ENCODE results near the gene TM9SF3.

DNA sequence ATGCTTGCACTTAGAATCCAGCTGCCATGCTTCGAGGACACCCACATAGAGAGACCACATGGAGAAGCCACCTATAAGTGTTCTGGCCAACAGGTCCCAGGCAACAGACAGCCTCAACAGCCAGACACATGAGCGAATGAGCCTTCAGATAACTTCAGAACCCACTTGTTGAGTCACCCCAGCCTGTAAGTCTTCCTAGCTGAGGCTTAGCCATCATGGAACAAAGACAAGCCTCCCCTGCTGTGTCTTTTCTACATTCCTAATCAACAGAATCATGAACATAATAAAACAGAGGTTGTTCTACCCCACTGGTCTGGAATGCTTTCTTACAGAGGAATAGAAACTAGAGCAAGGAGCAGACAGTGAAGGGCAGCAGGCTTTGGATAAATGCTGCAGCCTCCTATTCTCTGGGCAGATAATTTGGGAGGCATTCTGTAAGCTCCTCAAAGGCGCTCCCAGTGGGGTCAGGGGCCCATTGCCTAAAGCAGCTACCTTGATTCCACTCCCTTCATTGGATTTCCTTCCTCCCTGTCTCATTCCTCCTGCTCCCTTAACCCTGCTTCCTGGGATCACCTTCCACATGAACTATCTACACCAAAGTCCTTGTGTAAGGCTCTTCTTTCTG, 77.7 kb downstream of the TM9SF3 start:
- TF ChIP-seq, protein P1, sequence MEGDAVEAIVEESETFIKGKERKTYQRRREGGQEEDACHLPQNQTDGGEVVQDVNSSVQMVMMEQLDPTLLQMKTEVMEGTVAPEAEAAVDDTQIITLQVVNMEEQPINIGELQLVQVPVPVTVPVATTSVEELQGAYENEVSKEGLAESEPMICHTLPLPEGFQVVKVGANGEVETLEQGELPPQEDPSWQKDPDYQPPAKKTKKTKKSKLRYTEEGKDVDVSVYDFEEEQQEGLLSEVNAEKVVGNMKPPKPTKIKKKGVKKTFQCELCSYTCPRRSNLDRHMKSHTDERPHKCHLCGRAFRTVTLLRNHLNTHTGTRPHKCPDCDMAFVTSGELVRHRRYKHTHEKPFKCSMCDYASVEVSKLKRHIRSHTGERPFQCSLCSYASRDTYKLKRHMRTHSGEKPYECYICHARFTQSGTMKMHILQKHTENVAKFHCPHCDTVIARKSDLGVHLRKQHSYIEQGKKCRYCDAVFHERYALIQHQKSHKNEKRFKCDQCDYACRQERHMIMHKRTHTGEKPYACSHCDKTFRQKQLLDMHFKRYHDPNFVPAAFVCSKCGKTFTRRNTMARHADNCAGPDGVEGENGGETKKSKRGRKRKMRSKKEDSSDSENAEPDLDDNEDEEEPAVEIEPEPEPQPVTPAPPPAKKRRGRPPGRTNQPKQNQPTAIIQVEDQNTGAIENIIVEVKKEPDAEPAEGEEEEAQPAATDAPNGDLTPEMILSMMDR (IDR thresholded peaks at IDR 0.05; ENCODE audit: insufficient read depth, low read length, poor library complexity, severe bottlenecking), result no peak
- TF ChIP-seq EZH2phosphoT487 (conservative IDR thresholded peaks at IDR 0.05; ENCODE audit: low read length), result no peak
